Natural killer cell (primary cell): ENCODE data around the gene APLF. TPM values are rescaled to one million over a fixed set of nuclear protein-coding genes. Genes with fewer than 3 reads are reported as not detected.
A peak's percentile ranks its signal among the peaks of the same experiment; 100 is the strongest.
"Not testable (repeated sequence)": the region's sequence is repeated elsewhere in the genome, so short reads cannot be mapped to it uniquely, and the experiment has no call there.

ENCODE experiments used
- ATAC-seq, 3 donors: fragments of 150-1000 bp in 2 of 3; fragments of 200-7000 bp in 1 of 3; cut with Tn5 transposase; 1 replicate in 1 of 3; 2 replicates in 2 of 3; pipeline ENCODE4 v1.10.0; 2021; ENCODE audit warnings: mild to moderate bottlenecking in 2 of 3, moderate library complexity in 2 of 3
- DNase-seq, 2 donors: peaks; one replicate each; pipeline versions ENCODE4 v3.0.0 to v3.0.0-alpha.2; 2013 to 2021; ENCODE audit warnings: mixed read lengths in 1 of 2
- H3K27ac ChIP-seq: one replicate; pipeline ENCODE4 v1.5.1; 2013; ENCODE audit warnings: mild to moderate bottlenecking, low read length
- H3K27me3 ChIP-seq: one replicate; pipeline ENCODE4 v1.6.1; 2013; ENCODE audit warnings: low read length; ENCODE audit not compliant: control insufficient read depth, insufficient read depth
- H3K36me3 ChIP-seq: one replicate; pipeline ENCODE4 v1.6.1; 2013; ENCODE audit warnings: low read length; ENCODE audit not compliant: control insufficient read depth, insufficient read depth
- H3K4me1 ChIP-seq: one replicate; pipeline ENCODE4 v1.6.1; 2013; ENCODE audit warnings: low read length; ENCODE audit not compliant: control insufficient read depth, insufficient read depth
- H3K4me3 ChIP-seq: one replicate; pipeline ENCODE4 v1.5.1; 2013; ENCODE audit warnings: low read length
- H3K9me3 ChIP-seq: one replicate; pipeline ENCODE4 v1.6.1; 2013; ENCODE audit warnings: low read length; ENCODE audit not compliant: control insufficient read depth, insufficient read depth
- H3K27ac Mint-ChIP-seq, 2 donors: one replicate each; pipeline ENCODE4 v1.8.0; 2022; ENCODE audit warnings: mild to moderate bottlenecking in 2 of 2, mixed read lengths in 2 of 2, moderate library complexity in 1 of 2
- H3K27me3 Mint-ChIP-seq, 2 donors: one replicate each; pipeline ENCODE4 v1.8.0; 2022; ENCODE audit warnings: low read depth in 2 of 2, mixed read lengths in 2 of 2
- H3K36me3 Mint-ChIP-seq: one replicate; pipeline ENCODE4 v1.8.0; 2022; ENCODE audit warnings: mixed read lengths
- H3K4me1 Mint-ChIP-seq, 2 donors: one replicate each; pipeline ENCODE4 v1.8.0; 2022; ENCODE audit warnings: mixed read lengths in 2 of 2
- H3K4me3 Mint-ChIP-seq: one replicate; pipeline ENCODE4 v1.8.0; 2022; ENCODE audit warnings: mild to moderate bottlenecking, moderate library complexity, mixed read lengths
- H3K9me3 Mint-ChIP-seq, 2 donors: one replicate each; pipeline ENCODE4 v1.8.0; 2022; ENCODE audit warnings: mixed read lengths in 2 of 2
- WGBS: methylation state at CpG from one replicate; pipeline ENCODE4 v1.1.7; 2013; ENCODE audit warnings: missing lambda C conversion rate; ENCODE audit not compliant: insufficient coverage; 5-methylcytosine and 5-hydroxymethylcytosine counted together
- intact Hi-C: fragments of 100-400 bp; cut with micrococcal nuclease; formaldehyde crosslinking; loops from one replicate; pipeline ENCODE4 v1.14.2; 2022
- total RNA-seq, 4 donors: library from RNA; stranded (reverse); fragments of 120-200 nt in 1 of 4; gene quantifications; one replicate each; pipeline versions ENCODE4 v1.2.3 to v1.2.4, GENCODE V29; 2013 to 2022
- TF ChIP-seq, protein P1 (sequence below): fragments of 200-600 bp; IDR thresholded peaks from one replicate; pipeline ENCODE4 v1.8.0; 2022; ENCODE audit warnings: antibody characterized with exemption

Gene APLF
- total RNA-seq, 3 donors from 2014 or later (not counting 1 experiment from before 2014, with no cell fraction given): 2.2 to 4.3 (median 3.8) TPM

DNA sequence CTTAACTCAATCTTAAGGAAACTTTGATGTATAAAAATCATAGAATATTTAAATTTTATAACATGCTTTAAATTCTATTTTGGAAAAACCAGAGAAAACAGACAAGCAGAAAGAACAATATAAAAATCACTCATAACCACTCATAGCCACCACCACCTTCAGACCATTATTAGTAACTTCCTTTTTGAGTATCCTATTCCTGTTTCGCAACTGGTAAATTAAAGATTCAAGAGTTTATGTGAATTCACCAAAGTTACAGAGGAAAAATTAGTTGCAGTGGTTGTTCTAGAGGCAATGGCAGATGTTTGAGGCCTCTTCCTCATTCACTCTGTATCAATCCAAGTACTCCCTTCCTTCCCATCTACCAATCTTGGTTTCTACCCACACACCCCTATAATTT is 126.7 kb downstream of the APLF start:
- DNase-seq: no peak
- TF ChIP-seq, protein P1, sequence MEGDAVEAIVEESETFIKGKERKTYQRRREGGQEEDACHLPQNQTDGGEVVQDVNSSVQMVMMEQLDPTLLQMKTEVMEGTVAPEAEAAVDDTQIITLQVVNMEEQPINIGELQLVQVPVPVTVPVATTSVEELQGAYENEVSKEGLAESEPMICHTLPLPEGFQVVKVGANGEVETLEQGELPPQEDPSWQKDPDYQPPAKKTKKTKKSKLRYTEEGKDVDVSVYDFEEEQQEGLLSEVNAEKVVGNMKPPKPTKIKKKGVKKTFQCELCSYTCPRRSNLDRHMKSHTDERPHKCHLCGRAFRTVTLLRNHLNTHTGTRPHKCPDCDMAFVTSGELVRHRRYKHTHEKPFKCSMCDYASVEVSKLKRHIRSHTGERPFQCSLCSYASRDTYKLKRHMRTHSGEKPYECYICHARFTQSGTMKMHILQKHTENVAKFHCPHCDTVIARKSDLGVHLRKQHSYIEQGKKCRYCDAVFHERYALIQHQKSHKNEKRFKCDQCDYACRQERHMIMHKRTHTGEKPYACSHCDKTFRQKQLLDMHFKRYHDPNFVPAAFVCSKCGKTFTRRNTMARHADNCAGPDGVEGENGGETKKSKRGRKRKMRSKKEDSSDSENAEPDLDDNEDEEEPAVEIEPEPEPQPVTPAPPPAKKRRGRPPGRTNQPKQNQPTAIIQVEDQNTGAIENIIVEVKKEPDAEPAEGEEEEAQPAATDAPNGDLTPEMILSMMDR: no peak
- intact Hi-C loops: no loop called here
- no peak for ATAC-seq
- WGBS: 80% methylated on average over 1 of the region's 1 CpG
- Mint-ChIP-seq H3K27ac (no peak overlapping the region), H3K27me3 (peaks cover 0 to 6% of the 10 kb centered on the region in 2 donors), H3K4me1 (peaks cover 6 to 13% of the 10 kb centered on the region in 2 donors), H3K36me3 (no peaks in the 10 kb centered on the region), H3K9me3 (no peaks in the 10 kb centered on the region), H3K4me3 (no peak overlapping the region)
- Histone ChIP-seq H3K4me3 (no peak overlapping the region), H3K9me3 (no peaks in the 10 kb centered on the region), H3K27ac (no peak overlapping the region), H3K36me3 (no peaks in the 10 kb centered on the region), H3K4me1 (no peaks in the 10 kb centered on the region), H3K27me3 (no peaks in the 10 kb centered on the region)

DNA sequence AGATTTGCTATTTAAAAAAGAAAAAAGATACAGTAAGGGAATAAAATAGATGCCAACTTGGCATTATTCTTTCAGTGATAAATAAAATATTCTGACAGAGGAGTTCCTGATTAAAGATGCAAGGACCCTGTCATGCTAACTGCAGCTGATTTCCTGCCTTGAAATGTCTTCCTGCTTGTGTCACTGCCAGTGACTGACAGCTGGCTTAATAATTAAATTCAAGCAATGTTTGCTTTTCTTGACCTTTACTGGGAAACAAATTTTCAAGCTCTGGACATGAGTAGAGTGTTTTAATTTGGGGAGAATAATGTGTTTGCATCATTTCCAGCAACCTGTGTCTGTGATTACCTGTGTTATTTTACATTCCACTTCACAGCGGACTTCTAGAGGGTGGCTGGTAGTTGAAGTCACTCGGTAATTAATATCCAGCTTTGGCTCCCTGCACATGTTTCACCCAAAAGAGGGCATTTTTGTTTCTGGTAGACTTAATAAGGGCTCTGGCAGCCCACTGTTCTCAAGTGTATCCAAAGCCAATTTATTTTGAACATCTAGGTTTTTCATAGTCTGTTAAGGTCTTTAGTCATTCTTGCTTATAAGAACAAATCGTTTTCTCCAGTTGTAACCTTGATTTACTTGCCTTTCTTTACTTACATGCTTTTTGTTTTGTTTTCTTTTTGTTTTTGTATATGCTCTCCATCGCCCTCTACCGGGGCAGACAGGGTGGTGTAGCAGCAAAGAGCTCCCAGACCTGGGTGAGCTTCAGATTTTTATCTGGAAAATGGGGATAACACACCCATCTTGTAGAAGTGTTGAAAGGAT is 127.5 kb downstream of the APLF start:
- 43% methylated on average over 4 of the region's 5 CpGs for WGBS
- no peaks in the 10 kb centered on the region for H3K36me3 ChIP-seq
- H3K27ac ChIP-seq: no peak overlapping the region
- TF ChIP-seq, protein P1: peak; percentile 91
- ATAC-seq (peak; percentile 75 to 83 (median 81)), DNase-seq (peak; percentile 36 to 79)
- Mint-ChIP-seq H3K27me3 (peaks cover 0 to 9% of the 10 kb centered on the region in 2 donors), H3K27ac (peak overlapping the region; percentile 35 to 43), H3K4me1 (peaks cover 6 to 13% of the 10 kb centered on the region in 2 donors), H3K36me3 (peaks cover 2% of the 10 kb centered on the region), H3K4me3 (peak overlapping the region; percentile 52), H3K9me3 (no peaks in the 10 kb centered on the region)
- H3K4me3 ChIP-seq: no peak overlapping the region
- H3K4me1 ChIP-seq: no peaks in the 10 kb centered on the region
- no peaks in the 10 kb centered on the region for H3K9me3 ChIP-seq
- no peaks in the 10 kb centered on the region for H3K27me3 ChIP-seq
- intact Hi-C loops: loop anchor here (1.0 kb wide), 1 partner anchor 132 kb away; no protein-coding TSS in a partner anchor

DNA sequence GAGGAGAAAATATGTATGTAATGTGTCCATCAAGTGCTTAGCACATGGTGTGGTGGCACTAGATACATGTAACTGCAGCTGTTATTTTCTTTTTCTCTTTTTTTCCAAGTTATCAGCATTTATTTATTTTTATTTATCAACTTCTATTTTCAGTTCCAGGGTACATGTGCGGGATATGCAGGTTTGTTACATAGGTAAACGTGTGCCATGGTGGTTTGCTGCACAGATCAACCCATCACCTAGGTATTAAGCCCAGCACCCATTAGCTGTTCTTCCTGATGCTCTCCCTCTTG is 128.1 kb downstream of the APLF start:
- not testable (repeated sequence) for H3K27me3 Mint-ChIP-seq, H3K36me3 Mint-ChIP-seq, H3K9me3 ChIP-seq, H3K9me3 Mint-ChIP-seq, H3K4me3 ChIP-seq, H3K27me3 ChIP-seq, H3K36me3 ChIP-seq, ATAC-seq, H3K4me1 ChIP-seq, DNase-seq, H3K27ac ChIP-seq
- H3K4me3 Mint-ChIP-seq: peak overlapping the region; percentile 52
- WGBS: 83% methylated on average over 2 of the region's 2 CpGs
- peaks cover 6 to 13% of the 10 kb centered on the region in 2 donors for H3K4me1 Mint-ChIP-seq
- peak overlapping the region in 1 of 2 donors; percentile 35 for H3K27ac Mint-ChIP-seq
- TF ChIP-seq, protein P1: peak; percentile 64
- intact Hi-C loops: loop anchor here (1.0 kb wide), 1 partner anchor 132 kb away; no protein-coding TSS in a partner anchor

DNA sequence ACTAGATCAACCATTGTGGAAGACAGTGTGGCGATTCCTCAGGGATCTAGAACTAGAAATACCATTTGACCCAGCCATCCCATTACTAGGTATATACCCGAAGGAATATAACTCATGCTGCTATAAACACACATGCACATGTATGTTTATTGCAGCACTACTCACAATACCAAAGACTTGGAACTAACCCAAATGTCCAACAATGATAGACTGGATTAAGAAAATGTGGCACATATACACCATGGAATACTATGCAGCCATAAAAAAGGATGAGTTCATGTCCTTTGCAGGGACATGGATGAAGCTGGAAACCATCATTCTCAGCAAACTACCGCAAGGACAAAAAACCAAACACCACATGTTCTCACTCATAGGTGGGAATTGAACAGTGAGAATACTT is 133.1 kb downstream of the APLF start:
- H3K4me3 Mint-ChIP-seq, H3K27ac Mint-ChIP-seq, H3K4me3 ChIP-seq, H3K27me3 ChIP-seq, H3K36me3 ChIP-seq, H3K9me3 Mint-ChIP-seq, H3K4me1 Mint-ChIP-seq, H3K9me3 ChIP-seq, ATAC-seq, H3K27ac ChIP-seq, DNase-seq, H3K27me3 Mint-ChIP-seq, H3K4me1 ChIP-seq, H3K36me3 Mint-ChIP-seq: not testable (repeated sequence)
- WGBS: 93% methylated on average over 2 of the region's 3 CpGs
- intact Hi-C loops: loop anchor here (10.0 kb wide), 1 partner anchor 314 kb away; no protein-coding TSS in a partner anchor
